Esophagus squamous epithelium (tissue), 5 donors: ENCODE measurements around the gene WDR82. TPM values are rescaled to one million over a fixed set of nuclear protein-coding genes. Genes with fewer than 3 reads are reported as not detected.
"Not testable (repeated sequence)": the region's sequence is repeated elsewhere in the genome, so short reads cannot be mapped to it uniquely, and the experiment has no call there.

ENCODE experiments used
- DNase-seq: peaks from one replicate; lab custom pipeline; 2025; lab: John Stamatoyannopoulos, UW
- H3K27ac ChIP-seq, 4 donors: fragments of 200-600 bp; sonication (generic); one replicate each; pipeline ENCODE4 v1.5.1; 2016 to 2019; ENCODE audit warnings: mild to moderate bottlenecking in 1 of 4
- H3K27me3 ChIP-seq, 4 donors: fragments of 200-600 bp; sonication (generic); 1 replicate in 3 of 4; 2 replicates in 1 of 4; pipeline versions ENCODE4 v1.5.1 to v1.6.0; 2017 to 2021; ENCODE audit warnings: antibody characterized with exemption in 1 of 4
- H3K36me3 ChIP-seq, 3 donors: fragments of 200-600 bp; sonication (generic); one replicate each; pipeline ENCODE4 v1.5.1; 2016 to 2019
- H3K4me1 ChIP-seq, 3 donors: fragments of 200-600 bp; sonication (generic); one replicate each; pipeline ENCODE4 v1.5.1; 2017 to 2019
- H3K4me3 ChIP-seq, 4 donors: fragments of 200-600 bp; sonication (generic); 1 replicate in 3 of 4; 2 replicates in 1 of 4; pipeline ENCODE4 v1.5.1; 2016 to 2019; ENCODE audit warnings: mild to moderate bottlenecking in 2 of 4, moderate library complexity in 1 of 4
- H3K9me3 ChIP-seq, 3 donors: fragments of 200-600 bp; sonication (generic); one replicate each; pipeline ENCODE4 v1.5.1; 2016 to 2019
- POLR2A ChIP-seq, 4 donors: fragments of 450-650 bp; IDR thresholded peaks; one replicate each; pipeline ENCODE4 v1.6.1; 2017; ENCODE audit warnings: antibody characterized with exemption in 4 of 4, mild to moderate bottlenecking in 4 of 4, moderate library complexity in 3 of 4
- WGBS, 2 donors: methylation state at CpG; one replicate each; pipeline ENCODE4 v1.1.5; 2018; 5-methylcytosine and 5-hydroxymethylcytosine counted together
- intact Hi-C: fragments of 100-400 bp; cut with DNase I; formaldehyde crosslinking; loops from one replicate; pipeline ENCODE4 v1.15.0; 2022
- total RNA-seq, 4 donors: library from RNA; depleted of rRNA; stranded (reverse); fragments of >200 nt; gene quantifications; one replicate each; pipeline ENCODE4 v1.1.0, GENCODE V29; 2016
- TF ChIP-seq, protein P1 (sequence below), 6 experiments: fragments of 450-650 bp in 4 of 6; fragments of 200-600 bp in 2 of 6; sonication (generic) in 2 of 6; IDR thresholded peaks; one replicate each; pipeline ENCODE4 v1.5.1; 2016 to 2019; ENCODE audit warnings: antibody characterized with exemption in 6 of 6, mild to moderate bottlenecking in 4 of 6, moderate library complexity in 4 of 6
- donor health status: DM: yes; HTN: yes; CAD: no.

The WDR82 gene
- total RNA-seq, 4 donors from 2014 or later: 42.7 to 58.7 (median 52.9) TPM

DNA sequence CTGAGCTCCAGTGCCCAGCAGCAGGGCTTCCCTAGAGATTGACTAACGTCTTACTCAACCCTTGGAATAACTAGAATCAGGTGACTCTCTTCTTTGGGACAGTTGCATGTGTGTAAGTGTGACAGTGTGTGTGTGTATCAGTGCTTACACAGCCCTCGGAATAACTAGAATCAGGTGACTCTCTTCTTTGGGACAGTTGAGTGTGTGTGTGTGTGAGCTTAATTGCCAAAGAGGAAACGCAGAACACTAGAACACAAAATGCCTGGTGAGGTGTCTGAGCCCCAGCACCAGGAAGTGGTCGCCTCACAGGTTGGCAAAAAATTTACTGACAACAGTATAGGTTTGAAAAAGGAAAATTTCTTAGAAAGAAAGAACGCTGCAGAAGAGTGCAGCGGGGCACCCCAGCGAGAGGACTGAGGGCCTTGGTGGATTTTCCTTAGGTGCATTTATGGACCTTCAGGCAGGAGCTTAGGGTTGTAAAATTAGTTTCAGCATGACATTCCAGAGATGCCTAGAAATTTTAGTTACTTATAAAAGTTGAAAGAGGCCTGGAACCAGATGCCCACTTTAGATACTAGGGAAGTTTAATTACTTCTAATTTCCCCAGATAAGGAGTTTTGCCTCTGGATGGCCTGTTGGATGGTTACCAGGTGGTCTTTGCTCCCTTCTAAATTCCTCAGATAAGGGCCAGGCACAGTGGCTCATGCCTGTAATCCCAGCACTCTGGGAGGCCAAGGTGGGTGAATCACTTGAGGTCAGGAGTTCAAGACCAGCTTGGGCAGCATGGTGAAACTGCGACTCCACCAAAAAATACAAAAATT, 3.7 kb upstream of the WDR82 start:
- TF ChIP-seq, protein P1, sequence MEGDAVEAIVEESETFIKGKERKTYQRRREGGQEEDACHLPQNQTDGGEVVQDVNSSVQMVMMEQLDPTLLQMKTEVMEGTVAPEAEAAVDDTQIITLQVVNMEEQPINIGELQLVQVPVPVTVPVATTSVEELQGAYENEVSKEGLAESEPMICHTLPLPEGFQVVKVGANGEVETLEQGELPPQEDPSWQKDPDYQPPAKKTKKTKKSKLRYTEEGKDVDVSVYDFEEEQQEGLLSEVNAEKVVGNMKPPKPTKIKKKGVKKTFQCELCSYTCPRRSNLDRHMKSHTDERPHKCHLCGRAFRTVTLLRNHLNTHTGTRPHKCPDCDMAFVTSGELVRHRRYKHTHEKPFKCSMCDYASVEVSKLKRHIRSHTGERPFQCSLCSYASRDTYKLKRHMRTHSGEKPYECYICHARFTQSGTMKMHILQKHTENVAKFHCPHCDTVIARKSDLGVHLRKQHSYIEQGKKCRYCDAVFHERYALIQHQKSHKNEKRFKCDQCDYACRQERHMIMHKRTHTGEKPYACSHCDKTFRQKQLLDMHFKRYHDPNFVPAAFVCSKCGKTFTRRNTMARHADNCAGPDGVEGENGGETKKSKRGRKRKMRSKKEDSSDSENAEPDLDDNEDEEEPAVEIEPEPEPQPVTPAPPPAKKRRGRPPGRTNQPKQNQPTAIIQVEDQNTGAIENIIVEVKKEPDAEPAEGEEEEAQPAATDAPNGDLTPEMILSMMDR (IDR thresholded peaks at IDR 0.05): no peak
- TF ChIP-seq POLR2A (IDR thresholded peaks at IDR 0.05): no peak
- peak overlapping the region in 1 of 4 donors; percentile 39 for H3K27ac ChIP-seq
- WGBS, 2 donors: 67 to 75% methylated on average over 7 to 8 of the region's 8 CpGs
- H3K4me1 ChIP-seq: peaks cover 15 to 28% (median 16%) of the 10 kb centered on the region in 3 donors
- no peak for DNase-seq
- H3K27me3 ChIP-seq: no peaks in the 10 kb centered on the region
- H3K4me3 ChIP-seq: no peak overlapping the region
- no peaks in the 10 kb centered on the region for H3K9me3 ChIP-seq
- H3K36me3 ChIP-seq: peaks cover 0 to 13% (median 7%) of the 10 kb centered on the region in 3 donors
- intact Hi-C loops: no loop called here

DNA sequence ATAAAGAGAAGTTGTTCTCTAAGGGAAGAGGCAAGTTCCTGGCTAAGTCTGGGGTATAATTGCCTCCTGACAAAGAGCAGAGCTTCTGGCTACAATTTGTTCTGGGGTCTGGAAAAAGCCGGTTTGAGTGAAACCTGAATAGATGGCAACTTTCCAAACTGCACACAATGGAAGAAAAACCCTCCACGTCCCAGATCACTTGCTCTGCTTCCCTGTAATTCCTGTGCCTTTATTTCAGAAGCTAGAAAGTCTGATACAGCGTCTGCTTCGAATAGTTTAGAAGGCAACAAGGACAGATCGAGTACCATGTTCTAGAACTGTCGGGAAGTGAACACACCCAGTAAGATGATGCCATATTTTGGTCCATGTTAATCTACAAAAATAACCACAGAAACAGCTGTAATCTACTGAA, 1.6 kb upstream of the WDR82 start:
- H3K9me3 ChIP-seq: no peaks in the 10 kb centered on the region
- H3K4me3 ChIP-seq: no peak overlapping the region
- intact Hi-C loops: no loop called here
- no peak for TF ChIP-seq POLR2A (IDR thresholded peaks at IDR 0.05)
- peaks cover 26 to 41% (median 29%) of the 10 kb centered on the region in 3 donors for H3K4me1 ChIP-seq
- H3K27me3 ChIP-seq: no peaks in the 10 kb centered on the region
- WGBS, 2 donors: 26 to 31% methylated on average over 6 of the region's 6 CpGs
- no peak for DNase-seq
- H3K27ac ChIP-seq: peak overlapping the region; percentile 98 to 100 (median 98)
- H3K36me3 ChIP-seq: peaks cover 0 to 14% (median 7%) of the 10 kb centered on the region in 3 donors

DNA sequence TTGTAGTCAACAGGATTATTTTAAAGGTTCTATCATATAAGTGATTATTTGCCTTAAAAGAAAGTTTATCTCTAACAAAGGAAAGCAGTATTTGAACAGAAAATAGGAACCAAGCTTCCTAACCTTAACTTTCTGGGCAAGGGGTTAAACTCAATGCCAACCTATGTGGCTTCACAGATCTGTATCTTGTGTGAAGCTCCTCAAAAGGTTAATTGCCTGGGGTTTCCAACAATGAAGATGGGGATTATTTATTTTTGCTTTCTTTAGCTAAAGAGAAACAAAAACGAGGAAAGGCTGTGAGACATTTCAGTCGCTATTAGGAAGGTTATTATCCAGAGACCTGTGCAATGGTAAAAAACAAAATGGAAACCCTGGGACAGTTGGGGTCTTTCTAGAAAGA, 1.1 kb upstream of the WDR82 start:
- Histone ChIP-seq H3K27me3 (no peaks in the 10 kb centered on the region), H3K36me3 (peaks cover 0 to 19% (median 7%) of the 10 kb centered on the region in 3 donors), H3K4me1 (peaks cover 26 to 46% (median 33%) of the 10 kb centered on the region in 3 donors), H3K9me3 (no peaks in the 10 kb centered on the region), H3K4me3 (peak overlapping the region in 2 of 4 donors; percentile 76 to 94), H3K27ac (peak overlapping the region; percentile 98 to 100 (median 98))
- intact Hi-C loops: no loop called here
- no peak for DNase-seq
- TF ChIP-seq, protein P1 (IDR thresholded peaks at IDR 0.05): no peak
- no peak for TF ChIP-seq POLR2A (IDR thresholded peaks at IDR 0.05)
- 9 to 11% methylated on average over 2 of the region's 2 CpGs for WGBS, 2 donors

DNA sequence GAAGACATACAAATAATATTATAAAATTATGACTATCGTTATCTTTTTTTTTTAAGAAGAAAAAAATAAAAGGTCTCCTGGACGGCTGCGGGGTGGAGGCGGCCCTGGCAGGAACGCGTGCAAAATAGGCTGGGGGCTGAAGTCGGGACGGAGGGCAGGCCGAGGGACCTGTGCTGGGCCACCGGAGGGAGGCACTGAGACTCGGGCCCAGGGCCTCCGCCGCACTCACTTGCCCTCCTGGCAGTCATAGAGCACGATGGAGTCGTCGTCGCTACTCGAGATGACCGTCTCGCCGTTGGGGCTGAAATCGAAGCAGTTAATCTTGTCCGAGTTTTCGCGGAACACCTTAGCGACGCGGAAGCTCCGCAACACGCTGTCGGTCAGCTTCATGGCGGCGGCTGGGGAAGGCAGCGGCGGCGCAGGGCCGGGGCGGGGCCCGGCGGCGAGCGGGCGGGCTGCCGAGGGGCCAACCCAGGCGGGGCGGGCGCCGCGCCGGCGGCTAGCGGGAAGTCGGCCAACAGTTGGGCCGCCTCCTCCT, 408 bp downstream of the WDR82 start:
- peaks cover 26 to 61% (median 44%) of the 10 kb centered on the region in 3 donors for H3K4me1 ChIP-seq
- no peaks in the 10 kb centered on the region for H3K27me3 ChIP-seq
- H3K4me3 ChIP-seq: peak overlapping the region; percentile 76 to 94 (median 84)
- intact Hi-C loops: no loop called here
- H3K27ac ChIP-seq: peak overlapping the region; percentile 98 to 100 (median 98)
- 0% methylated on average over 11 to 20 of the region's 54 CpGs for WGBS, 2 donors
- peaks cover 0 to 34% (median 11%) of the 10 kb centered on the region in 3 donors for H3K36me3 ChIP-seq
- no peak for DNase-seq
- H3K9me3 ChIP-seq: no peaks in the 10 kb centered on the region
- TF ChIP-seq, protein P1 (IDR thresholded peaks at IDR 0.05): peak in 4 of 6 experiments; percentile 29 to 47 (median 45)
- no peak for TF ChIP-seq POLR2A (IDR thresholded peaks at IDR 0.05)

DNA sequence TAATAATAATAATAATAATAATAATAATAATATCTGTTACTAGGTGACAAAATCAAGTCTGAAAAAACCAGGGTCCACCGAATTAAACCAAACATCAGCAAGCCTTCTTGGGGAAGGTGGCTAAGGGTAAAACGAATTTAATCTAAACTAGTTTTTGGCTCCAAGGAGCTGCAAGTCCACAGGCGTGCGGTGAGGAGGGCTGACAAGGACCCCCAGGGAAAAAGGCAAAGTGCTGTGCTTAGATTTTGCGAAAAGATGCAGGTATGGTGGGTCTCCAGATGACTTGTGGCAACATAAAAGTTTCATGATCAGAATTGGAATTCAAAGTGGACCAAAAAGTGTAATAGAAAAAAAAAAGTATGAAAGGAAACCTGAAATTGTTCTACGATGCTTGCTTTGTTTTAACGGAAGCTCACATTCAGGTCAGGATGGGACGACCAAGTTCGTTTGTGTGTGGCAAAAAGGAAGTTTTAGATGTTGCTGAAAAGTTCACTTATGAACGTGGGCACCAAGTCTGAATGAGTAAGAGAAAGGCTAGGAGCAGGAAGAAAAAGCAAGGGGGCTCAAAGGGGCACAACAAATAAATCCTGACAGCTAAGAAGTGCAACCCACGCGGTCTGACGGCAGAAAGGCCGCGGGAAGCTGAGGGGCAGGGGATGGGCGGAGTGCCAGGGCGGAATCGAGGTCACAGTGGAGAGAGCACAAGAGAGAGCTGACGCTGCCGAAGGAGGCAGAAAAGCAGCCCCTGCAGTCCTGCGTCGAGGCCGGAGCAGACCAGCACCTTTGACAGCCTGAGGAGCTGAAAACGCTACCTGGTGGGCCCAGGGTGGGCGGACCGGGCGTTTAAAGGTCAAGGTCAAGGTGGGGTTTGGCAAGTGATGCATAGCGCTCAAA, 1.1 kb downstream of the WDR82 start:
- TF ChIP-seq POLR2A (IDR thresholded peaks at IDR 0.05): peak in 2 of 4 donors; percentile 39 to 70
- TF ChIP-seq, protein P1 (IDR thresholded peaks at IDR 0.05): no peak
- peak overlapping the region; percentile 76 to 94 (median 84) for H3K4me3 ChIP-seq
- WGBS, 2 donors: 1% methylated on average over 28 of the region's 28 CpGs
- H3K27me3 ChIP-seq: no peaks in the 10 kb centered on the region
- H3K36me3 ChIP-seq: peaks cover 0 to 33% (median 8%) of the 10 kb centered on the region in 3 donors
- H3K9me3 ChIP-seq: no peaks in the 10 kb centered on the region
- DNase-seq: no peak
- peaks cover 26 to 68% (median 51%) of the 10 kb centered on the region in 3 donors for H3K4me1 ChIP-seq
- H3K27ac ChIP-seq: peak overlapping the region; percentile 98 to 100 (median 98)
- intact Hi-C loops: no loop called here

DNA sequence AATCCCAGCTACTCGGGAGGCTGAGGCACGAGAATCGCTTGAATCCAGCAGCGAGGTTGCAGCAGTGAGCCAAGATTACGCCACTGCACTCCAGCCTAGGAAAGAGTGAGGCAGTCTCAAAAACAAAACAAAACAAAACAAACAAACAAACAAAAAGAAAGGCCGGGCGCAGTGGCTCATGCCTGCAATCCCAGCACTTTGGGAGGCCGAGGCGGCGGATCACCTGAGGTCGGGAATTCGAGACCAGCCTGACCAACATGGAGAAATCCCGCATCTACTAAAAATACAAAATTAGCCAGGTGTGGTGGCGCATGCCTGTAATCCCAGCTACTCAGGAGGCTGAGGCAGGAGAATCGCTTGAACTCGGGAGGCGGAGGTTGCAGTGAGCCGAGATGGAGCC, 3.7 kb downstream of the WDR82 start:
- intact Hi-C loops: loop anchor here (5.0 kb wide), 1 partner anchor 37 kb away; the partner anchor contains the start of gene TWF2
- H3K27me3 ChIP-seq, DNase-seq, H3K9me3 ChIP-seq: not testable (repeated sequence)
- Histone ChIP-seq H3K36me3 (peaks cover 0 to 40% (median 4%) of the 10 kb centered on the region in 3 donors), H3K4me3 (peak overlapping the region in 1 of 4 donors; percentile 94), H3K4me1 (peaks cover 29 to 87% (median 69%) of the 10 kb centered on the region in 3 donors), H3K27ac (peak overlapping the region in 2 of 4 donors; percentile 98 to 99)
- 88 to 90% methylated on average over 18 of the region's 18 CpGs for WGBS, 2 donors
